Dendritic cell treated with granulocyte-macrophage colony-stimulating factor and Interleukin-4, amounts not matched to agents 40 ng/mL and 50 ng/mL, for 4 days (primary cell): Measurements from ENCODE around the gene TTC21B.
"Not testable (repeated sequence)": the region's sequence is repeated elsewhere in the genome, so short reads cannot be mapped to it uniquely, and the experiment has no call there.

Experiments
- H3K27ac Mint-ChIP-seq: one replicate; pipeline ENCODE4 v1.8.0; 2022; ENCODE audit warnings: mild to moderate bottlenecking, mixed read lengths
- H3K27me3 Mint-ChIP-seq: one replicate; pipeline ENCODE4 v1.8.0; 2022; ENCODE audit warnings: mild to moderate bottlenecking, mixed read lengths
- H3K36me3 Mint-ChIP-seq: one replicate; pipeline ENCODE4 v1.8.0; 2022; ENCODE audit warnings: low read depth, mixed read lengths
- H3K4me1 Mint-ChIP-seq: one replicate; pipeline ENCODE4 v1.8.0; 2022; ENCODE audit warnings: low read depth, mixed read lengths
- H3K4me3 Mint-ChIP-seq: one replicate; pipeline ENCODE4 v1.8.0; 2022; ENCODE audit warnings: mild to moderate bottlenecking, moderate library complexity, mixed read lengths
- H3K9me3 Mint-ChIP-seq: one replicate; pipeline ENCODE4 v1.8.0; 2022; ENCODE audit warnings: mixed read lengths
- intact Hi-C: fragments of 100-400 bp; cut with micrococcal nuclease; formaldehyde crosslinking; loops from one replicate; pipeline ENCODE4 v1.15.0; 2022

Gene TTC21B

DNA sequence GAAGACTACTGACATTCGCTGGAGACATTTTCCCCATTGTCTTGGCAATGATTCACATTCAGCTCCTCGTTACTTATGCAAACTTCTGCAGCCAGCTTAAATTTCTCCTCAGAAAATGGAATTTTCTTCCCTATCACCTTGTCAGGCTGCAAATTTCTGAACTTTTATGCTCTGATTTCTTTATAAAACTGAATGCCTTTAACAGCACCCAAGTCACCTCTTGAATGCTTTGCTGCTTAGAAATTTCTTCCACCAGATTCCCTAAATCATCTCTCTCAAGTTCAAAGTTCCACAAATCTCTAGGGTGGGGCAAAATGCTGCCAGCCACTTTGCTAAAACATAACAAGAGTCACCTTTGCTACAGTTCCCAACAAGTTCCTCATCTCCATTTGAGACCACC is 92.5 kb downstream of the TTC21B start:
- H3K4me1 Mint-ChIP-seq, H3K36me3 Mint-ChIP-seq, H3K4me3 Mint-ChIP-seq, H3K27ac Mint-ChIP-seq, H3K27me3 Mint-ChIP-seq, intact Hi-C loops: not testable (repeated sequence)
- H3K9me3 Mint-ChIP-seq = peaks cover 16% of the 10 kb centered on the region

DNA sequence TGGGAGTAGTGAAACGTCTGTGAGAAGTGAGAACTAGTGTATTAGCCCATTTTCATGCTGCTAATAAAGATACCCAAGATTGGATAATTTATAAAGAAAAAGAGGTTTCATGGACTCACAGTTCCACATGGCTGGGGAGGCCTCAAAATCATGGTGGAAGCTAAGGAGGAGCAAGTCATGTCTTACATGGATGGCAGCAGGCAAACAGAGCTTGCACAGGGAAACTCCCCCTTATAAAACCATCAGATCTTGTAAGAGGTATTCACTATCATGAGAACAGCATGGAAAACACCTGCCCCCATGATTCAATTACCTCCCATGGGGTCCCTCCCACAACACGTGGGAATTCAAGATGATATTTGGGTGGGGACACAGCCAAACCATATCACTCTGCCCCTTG is 93.9 kb downstream of the TTC21B start:
- H3K27ac Mint-ChIP-seq, H3K4me3 Mint-ChIP-seq, H3K27me3 Mint-ChIP-seq, intact Hi-C loops, H3K36me3 Mint-ChIP-seq, H3K4me1 Mint-ChIP-seq: not testable (repeated sequence)
- H3K9me3 Mint-ChIP-seq = peaks cover 23% of the 10 kb centered on the region

DNA sequence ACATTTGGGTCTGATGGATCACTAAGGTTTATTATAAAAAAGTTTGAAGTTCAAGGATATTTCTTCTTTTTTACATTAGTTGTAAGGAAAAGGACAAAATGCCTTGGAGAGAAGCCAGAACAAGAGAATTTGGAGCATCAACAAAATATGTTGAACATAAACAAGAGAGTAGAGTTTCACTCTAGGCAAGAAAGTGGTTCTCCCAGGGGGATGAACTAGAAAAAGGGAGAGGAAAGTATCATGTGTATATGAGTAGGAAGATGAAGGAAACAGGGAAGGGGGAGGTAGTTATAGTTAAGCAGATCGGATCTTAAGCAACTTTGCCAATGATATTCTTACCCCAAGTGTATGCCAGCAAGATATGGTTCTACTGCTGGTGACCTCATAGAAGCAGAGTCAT is 95.7 kb downstream of the TTC21B start:
- Mint-ChIP-seq H3K27ac (no peak overlapping the region), H3K9me3 (peaks cover 41% of the 10 kb centered on the region), H3K4me3 (no peak overlapping the region), H3K27me3 (no peaks in the 10 kb centered on the region), H3K36me3 (peaks cover 18% of the 10 kb centered on the region), H3K4me1 (no peaks in the 10 kb centered on the region)
- intact Hi-C loops = no loop called here

DNA sequence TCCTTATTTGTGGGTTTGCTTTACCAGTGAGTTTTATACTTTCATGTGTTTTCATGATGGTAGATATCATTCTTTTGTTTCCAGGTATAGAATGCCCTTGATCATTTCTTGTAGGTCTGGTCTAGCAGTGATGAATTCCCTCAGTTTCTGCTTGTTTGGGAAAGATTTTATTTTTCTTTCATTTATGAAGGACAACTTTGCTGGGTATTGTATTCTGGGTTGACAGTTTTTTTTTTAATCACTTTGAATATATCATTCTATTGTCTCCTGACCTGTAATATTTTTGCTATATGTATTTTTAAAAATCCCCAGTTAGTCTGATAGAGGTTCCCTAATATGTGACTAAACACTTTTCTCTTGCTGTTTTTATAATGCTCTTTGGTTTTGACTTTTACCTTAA is 101.2 kb downstream of the TTC21B start:
- intact Hi-C loops = no loop called here
- Mint-ChIP-seq H3K9me3 (peaks cover 44% of the 10 kb centered on the region), H3K4me3 (no peak overlapping the region), H3K4me1 (no peaks in the 10 kb centered on the region), H3K27ac (no peak overlapping the region), H3K36me3 (peaks cover 25% of the 10 kb centered on the region), H3K27me3 (no peaks in the 10 kb centered on the region)

DNA sequence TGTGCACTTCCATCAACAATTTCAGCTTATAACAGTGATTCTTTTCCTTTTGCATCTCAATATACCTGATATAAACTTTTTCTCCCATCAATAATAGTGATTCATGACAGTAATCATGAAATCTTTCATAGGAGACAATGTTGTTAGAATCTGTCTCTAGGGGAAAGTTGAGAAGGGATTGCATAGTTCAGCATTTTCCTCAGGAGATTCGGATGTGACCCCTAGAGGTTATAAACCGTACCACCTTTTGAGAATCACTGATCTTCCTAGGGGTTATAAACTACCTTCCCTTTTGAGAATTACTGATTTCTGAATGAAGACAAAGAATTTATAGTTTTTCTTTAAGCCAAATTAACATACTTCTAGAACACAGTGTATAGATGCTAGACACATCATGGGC is 106.6 kb downstream of the TTC21B start:
- intact Hi-C loops = no loop called here
- Mint-ChIP-seq H3K4me3 (no peak overlapping the region), H3K27me3 (no peaks in the 10 kb centered on the region), H3K9me3 (peaks cover 10% of the 10 kb centered on the region), H3K4me1 (no peaks in the 10 kb centered on the region), H3K27ac (no peak overlapping the region), H3K36me3 (peaks cover 1% of the 10 kb centered on the region)

DNA sequence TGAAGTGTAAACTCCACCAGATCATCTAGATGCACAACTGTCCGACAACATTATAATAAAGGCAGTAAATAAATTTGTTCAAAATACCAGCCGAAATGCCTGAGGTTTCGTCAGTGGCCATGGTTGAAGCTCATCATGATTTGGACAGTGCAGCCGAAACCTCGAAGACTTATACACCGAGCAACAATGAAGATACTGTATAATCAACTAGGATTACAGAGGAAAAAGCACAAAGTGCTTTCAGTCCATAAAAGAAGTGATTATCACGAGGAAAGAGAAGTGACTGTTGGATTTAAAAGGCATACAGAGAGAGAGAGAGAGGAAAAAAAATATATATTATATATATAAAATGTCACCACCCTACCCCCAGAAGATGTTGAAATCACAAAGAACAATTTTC is 107.5 kb downstream of the TTC21B start:
- Mint-ChIP-seq H3K4me3 (no peak overlapping the region), H3K27ac (no peak overlapping the region), H3K36me3 (no peaks in the 10 kb centered on the region), H3K4me1 (no peaks in the 10 kb centered on the region), H3K9me3 (peaks cover under 1% of the 10 kb centered on the region), H3K27me3 (no peaks in the 10 kb centered on the region)
- intact Hi-C loops = no loop called here

DNA sequence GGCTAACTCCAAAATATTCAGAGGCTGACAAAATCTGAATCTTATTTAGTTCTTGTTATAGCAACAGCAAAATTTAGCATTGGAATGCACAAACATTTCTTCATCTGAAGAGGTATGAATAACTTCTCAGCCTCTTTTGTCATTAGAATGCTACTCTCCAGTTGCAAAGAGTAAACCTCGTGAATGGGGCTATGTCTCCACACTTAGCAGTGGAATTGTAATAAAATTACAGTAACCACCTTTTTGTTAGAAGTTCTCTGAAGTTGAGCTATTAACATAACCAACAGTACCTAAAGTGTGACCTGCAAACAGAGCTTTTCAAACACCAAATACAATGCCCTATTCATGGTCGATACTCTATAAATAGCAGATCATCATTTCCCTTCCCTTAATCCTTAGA is 109.4 kb downstream of the TTC21B start:
- no peaks in the 10 kb centered on the region for H3K27me3 Mint-ChIP-seq
- H3K9me3 Mint-ChIP-seq = no peaks in the 10 kb centered on the region
- intact Hi-C loops = no loop called here
- no peaks in the 10 kb centered on the region for H3K36me3 Mint-ChIP-seq
- H3K27ac Mint-ChIP-seq = no peak overlapping the region
- no peaks in the 10 kb centered on the region for H3K4me1 Mint-ChIP-seq
- H3K4me3 Mint-ChIP-seq = no peak overlapping the region

DNA sequence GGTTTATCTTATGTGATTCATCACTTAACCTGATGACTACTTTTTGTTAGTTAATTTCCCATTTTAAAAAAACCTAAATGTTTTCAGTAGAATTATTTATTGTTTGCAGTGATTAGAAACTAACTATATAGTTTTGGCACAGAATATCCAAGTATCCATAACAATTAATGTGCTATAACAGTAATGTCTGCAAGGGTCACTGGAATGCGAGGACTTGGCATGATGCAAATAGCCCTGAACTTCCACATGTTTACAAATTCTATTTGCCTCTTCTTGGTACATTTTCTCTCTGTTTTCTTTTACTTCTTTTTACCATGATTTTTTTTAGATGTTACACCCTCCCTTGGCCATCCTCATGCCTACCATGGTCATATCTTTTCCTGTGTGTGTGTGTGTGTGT is 110.2 kb downstream of the TTC21B start:
- Mint-ChIP-seq H3K9me3 (no peaks in the 10 kb centered on the region), H3K36me3 (no peaks in the 10 kb centered on the region), H3K27ac (no peak overlapping the region), H3K4me3 (no peak overlapping the region), H3K27me3 (no peaks in the 10 kb centered on the region), H3K4me1 (no peaks in the 10 kb centered on the region)
- intact Hi-C loops = no loop called here

DNA sequence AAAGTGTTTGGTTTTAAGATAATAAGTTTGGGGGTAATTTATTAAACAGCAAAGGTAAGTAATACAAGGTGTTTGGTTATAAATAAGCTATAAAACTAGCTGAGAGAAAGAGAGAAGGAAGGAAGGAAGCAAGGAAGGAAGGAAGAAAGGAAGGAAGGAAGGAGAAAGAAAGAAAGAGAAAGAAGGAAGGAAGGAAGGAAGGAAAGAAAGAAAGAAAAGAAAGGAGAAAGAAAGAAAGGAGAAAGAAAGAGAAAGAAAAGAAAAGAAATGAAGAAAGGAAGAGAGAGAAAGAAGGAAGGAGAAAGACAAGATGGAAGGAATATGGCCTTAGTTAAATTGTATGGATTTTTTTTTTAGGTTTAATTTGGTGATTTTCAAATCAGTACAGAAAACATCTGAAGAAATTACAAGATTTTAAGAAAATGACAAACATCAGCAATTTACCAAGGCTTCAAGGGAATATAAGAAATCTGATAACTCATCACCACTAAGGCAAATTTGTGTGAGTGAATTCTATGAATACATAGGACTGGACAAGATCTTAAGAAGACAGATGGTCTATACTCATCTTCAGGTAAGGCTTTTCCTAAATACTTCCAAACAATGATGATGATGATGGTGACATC is 113.1 kb downstream of the TTC21B start:
- Mint-ChIP-seq H3K9me3 (no peaks in the 10 kb centered on the region), H3K36me3 (no peaks in the 10 kb centered on the region), H3K4me3 (no peak overlapping the region), H3K27ac (no peak overlapping the region), H3K27me3 (no peaks in the 10 kb centered on the region), H3K4me1 (no peaks in the 10 kb centered on the region)
- intact Hi-C loops = no loop called here

DNA sequence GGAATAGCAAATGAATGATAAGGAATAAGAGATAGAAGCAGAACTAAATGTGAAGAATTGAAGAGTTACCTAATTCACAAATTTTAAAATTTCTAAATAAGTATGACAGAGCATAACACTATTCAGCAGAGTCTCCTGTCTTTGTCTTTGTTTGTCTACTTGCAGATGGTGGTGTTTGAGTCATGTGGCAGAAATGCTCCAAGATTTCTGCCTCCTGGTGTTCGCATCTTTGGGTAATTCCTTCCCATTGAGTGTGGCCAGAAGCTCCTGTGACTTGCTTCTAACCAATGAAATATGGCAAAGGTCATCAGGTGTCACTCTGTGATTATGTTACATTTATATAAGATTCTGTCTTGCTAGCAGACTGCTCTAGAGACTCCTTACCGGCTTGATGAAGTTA is 114.0 kb downstream of the TTC21B start:
- intact Hi-C loops = no loop called here
- no peak overlapping the region for H3K4me3 Mint-ChIP-seq
- no peaks in the 10 kb centered on the region for H3K4me1 Mint-ChIP-seq

DNA sequence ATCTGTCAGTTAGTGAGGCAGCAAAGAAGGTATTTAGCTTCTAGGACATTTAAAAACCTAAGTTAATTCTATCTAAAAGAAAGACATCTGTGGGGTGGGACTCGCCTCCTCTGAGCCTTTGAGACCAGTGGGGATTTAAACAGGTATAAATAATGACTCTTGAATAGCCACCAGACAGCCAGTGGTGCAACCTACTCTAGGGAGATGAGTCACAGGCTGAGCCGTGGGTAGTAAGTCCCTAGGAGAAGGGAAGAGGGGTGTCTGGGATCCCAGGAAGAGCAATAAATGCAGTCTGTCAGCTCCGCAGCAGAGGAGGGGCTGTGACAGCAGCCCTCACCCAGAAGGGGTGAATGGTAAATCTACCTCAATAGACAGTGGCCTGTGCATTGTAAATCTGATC is 116.5 kb downstream of the TTC21B start:
- intact Hi-C loops = no loop called here
- H3K4me3 Mint-ChIP-seq = no peak overlapping the region
- H3K9me3 Mint-ChIP-seq = no peaks in the 10 kb centered on the region
- H3K4me1 Mint-ChIP-seq = no peaks in the 10 kb centered on the region
- H3K27ac Mint-ChIP-seq = no peak overlapping the region
- H3K27me3 Mint-ChIP-seq = no peaks in the 10 kb centered on the region
- no peaks in the 10 kb centered on the region for H3K36me3 Mint-ChIP-seq

More for the DNA sequence above, 114.0 kb downstream of the TTC21B start:
- no peak overlapping the region for H3K27ac Mint-ChIP-seq
- H3K27me3 Mint-ChIP-seq = no peaks in the 10 kb centered on the region
- no peaks in the 10 kb centered on the region for H3K9me3 Mint-ChIP-seq
- H3K36me3 Mint-ChIP-seq = no peaks in the 10 kb centered on the region

DNA sequence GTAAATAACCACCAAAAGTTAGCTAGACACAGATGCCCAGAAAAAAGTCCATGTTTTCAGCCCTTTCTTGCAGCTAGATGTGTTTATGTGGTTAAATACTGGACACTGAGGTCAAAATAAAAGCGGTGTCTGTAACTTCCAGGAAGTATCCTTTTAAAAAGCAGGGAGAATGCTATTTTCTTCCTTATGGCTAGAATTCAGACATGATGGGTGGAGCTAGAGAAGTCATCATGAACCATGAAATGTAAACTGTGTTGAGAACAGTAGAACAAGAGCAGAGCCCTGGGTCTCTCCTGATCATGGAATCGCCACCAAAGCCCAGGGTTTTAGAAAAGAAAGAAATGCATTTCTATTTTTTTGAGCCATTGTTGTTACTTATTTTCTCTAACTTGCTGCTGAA is 118.2 kb downstream of the TTC21B start:
- Mint-ChIP-seq H3K4me1 (no peaks in the 10 kb centered on the region), H3K4me3 (no peak overlapping the region), H3K27me3 (no peaks in the 10 kb centered on the region), H3K27ac (no peak overlapping the region), H3K36me3 (no peaks in the 10 kb centered on the region), H3K9me3 (no peaks in the 10 kb centered on the region)
- intact Hi-C loops = no loop called here

DNA sequence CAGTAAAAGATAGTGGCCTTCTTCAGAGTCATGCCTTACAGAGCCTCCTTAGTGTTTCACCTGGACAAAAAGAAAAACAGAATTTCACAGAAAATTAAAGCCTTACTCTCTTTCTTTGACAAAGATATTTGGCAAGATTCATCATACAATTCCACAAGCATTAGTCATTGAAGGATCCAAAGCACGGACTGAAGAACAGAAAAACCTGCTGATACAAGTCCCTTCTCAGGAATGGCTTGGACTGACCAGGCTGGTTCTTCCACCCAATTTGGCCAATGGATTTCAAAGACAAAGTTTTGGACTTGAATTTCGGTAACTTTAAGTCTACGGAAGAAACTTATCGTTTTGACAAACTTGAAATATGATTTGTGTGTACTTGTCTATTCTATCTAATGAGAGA is 120.4 kb downstream of the TTC21B start:
- Mint-ChIP-seq H3K27ac (no peak overlapping the region), H3K4me3 (no peak overlapping the region), H3K27me3 (no peaks in the 10 kb centered on the region), H3K36me3 (no peaks in the 10 kb centered on the region), H3K9me3 (no peaks in the 10 kb centered on the region), H3K4me1 (no peaks in the 10 kb centered on the region)
- intact Hi-C loops = no loop called here

DNA sequence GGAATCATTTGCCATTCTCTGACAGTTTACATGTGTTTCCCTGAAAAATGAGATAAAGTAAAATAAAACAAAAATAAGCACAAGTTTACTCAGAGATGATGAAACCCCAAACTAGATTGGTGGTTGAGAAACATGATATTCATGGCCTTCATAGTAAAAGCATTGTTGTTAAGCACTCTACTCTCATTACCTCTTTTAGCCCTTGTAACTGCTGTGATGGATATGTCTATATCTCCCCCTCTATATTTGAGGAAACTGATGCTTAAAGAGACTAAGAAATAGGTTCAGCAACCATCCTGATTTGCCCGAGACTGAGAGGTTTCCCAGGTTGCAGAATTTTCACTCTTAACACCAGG is 125.7 kb downstream of the TTC21B start:
- no peak overlapping the region for H3K4me3 Mint-ChIP-seq
- peaks cover 26% of the 10 kb centered on the region for H3K4me1 Mint-ChIP-seq
- intact Hi-C loops = no loop called here
- H3K36me3 Mint-ChIP-seq = no peaks in the 10 kb centered on the region
- H3K27me3 Mint-ChIP-seq = peaks cover 2% of the 10 kb centered on the region
- no peaks in the 10 kb centered on the region for H3K9me3 Mint-ChIP-seq
- no peak overlapping the region for H3K27ac Mint-ChIP-seq

DNA sequence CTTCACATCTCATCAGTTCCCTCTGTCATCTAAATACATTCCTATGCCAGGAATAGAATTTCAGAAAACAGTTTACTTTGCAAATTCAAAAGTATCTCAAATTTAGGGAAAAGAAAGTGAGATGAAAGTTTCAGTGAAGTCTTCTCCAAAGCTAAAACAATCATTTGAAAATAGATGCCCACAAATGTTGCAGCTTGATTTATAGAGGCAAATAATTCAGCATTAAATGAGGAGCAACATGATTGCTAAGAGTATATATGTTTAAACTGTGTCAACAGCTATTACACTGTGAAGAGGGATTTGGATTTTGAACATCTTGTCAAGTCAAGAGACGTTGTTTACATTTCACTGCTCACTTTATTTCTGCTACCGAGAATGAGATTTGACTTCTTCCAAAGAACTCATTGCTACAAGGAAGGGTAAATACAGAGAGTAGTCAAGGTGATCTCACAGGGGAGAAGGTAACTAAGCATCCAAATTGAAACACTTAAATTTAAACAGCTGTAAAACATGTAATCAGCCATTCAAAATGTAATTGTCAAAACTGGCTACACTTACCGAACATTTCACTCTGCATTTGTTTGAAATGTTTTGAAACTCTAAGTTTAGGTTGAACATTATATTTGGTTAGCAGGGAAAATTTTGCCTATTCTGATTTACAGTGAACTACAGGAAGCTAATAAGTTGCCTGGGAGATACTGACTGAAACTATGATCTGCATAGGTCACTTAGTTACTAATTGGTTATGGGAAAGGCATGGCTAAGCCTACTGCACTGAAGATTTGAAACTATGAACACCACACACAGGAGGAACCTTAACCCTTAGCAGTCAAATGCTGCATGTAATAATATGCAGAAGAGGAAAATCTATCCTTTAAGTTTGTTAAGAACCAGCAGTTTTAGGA is 126.3 kb downstream of the TTC21B start:
- peaks cover 2% of the 10 kb centered on the region for H3K27me3 Mint-ChIP-seq
- no peaks in the 10 kb centered on the region for H3K9me3 Mint-ChIP-seq
- intact Hi-C loops = no loop called here
- peaks cover 26% of the 10 kb centered on the region for H3K4me1 Mint-ChIP-seq
- H3K4me3 Mint-ChIP-seq = no peak overlapping the region
- no peak overlapping the region for H3K27ac Mint-ChIP-seq
- H3K36me3 Mint-ChIP-seq = no peaks in the 10 kb centered on the region
